GM19328 (cell line): ENCODE data around the gene GAB3.

Experiments
- ATAC-seq: cut with Tn5 transposase; IDR thresholded peaks from one replicate; pipeline ENCODE4 v1.9.1; 2021; ENCODE audit warnings: mild to moderate bottlenecking, moderate library complexity; ENCODE audit not compliant: unreplicated experiment

GAB3 gene

DNA sequence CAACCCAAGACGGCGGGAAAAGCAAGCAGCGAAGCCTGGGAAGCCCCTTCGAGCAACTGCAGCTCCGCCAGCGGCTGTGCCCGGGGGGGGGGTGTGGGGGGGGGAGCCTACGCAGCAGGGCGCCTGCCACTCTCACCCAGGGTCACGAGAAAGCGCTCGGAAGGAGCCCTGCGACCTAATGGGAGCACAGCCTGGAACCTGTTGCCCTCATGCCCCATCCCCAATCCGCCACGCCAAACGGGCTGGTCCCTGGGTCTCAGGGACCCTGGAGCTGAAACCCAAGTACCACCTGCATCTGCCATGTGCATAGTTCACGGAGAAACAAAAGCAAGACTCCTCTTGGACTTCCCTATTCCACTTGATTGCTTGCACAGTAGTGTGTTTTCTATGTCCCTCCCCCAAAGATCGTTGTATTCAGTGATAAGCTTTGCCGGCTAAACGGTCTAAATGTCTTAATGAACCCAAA, 359 bp upstream of the GAB3 start:
- ATAC-seq, result no peak

DNA sequence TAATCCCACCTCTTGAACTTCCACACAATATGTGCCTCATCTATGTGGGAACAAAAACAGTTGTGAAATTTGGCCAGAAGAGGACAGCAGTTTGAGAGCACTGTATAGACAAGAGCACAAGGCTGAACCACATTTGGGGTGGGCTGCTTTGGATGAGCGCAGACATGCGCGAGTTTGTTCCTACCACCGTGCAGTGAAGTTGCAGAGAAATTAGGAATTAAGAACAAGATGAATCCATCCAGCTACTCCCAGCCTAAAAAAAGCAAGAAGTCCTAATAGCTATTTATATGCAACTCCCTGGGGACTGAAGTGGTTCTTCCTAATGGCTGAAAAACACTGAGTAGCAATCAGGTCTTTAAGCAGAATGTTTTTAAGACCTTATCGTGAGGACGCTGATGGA, 1.0 kb downstream of the GAB3 start:
- no peak for ATAC-seq

DNA sequence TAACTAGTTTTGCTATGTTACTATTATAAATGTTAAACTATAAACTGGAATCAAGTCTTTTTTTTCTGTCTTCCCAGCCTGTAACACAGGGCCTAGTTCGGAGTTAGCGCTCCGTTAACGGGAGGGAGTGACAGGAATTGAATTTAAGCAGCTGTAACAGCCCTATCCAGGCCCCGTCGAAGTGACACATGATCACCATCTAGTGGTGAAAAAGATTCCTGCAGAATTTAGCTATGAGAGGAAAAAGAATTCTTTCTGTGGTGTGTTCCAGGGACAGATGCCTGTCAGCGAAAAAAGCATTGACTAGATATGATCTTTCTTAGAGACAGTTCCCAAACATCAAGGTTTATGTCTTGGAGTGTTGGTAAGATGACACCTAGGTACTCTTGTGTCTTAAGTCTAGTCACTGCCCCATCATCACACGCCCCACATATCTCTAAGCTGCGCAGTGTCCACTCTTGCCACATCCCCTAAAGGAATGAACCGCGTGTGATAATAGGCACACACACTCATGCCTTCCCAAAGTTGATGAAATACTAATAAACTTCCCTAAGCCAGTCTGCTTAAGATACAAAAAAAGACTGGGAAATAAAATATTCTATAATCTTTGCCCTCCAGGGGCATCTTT, 2.1 kb downstream of the GAB3 start:
- no peak for ATAC-seq

DNA sequence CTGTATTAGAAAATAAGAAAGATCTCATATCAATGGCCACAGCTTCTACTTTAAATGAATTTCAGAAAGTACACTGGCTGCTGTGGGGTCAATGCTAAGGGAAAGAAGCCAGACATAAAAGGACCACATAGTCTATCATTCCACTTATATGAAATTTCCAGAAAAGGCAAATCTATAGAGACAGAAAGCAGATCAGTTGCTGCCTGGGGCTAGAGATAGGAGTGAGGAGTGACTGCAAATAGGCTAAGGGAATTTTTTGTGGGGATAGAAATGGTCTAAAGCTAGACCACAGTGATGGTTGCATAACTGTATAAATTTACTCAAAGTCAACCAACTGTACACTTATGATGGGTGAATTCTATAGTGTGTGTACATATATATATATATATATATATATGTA, 8.3 kb downstream of the GAB3 start:
- ATAC-seq, result no peak

DNA sequence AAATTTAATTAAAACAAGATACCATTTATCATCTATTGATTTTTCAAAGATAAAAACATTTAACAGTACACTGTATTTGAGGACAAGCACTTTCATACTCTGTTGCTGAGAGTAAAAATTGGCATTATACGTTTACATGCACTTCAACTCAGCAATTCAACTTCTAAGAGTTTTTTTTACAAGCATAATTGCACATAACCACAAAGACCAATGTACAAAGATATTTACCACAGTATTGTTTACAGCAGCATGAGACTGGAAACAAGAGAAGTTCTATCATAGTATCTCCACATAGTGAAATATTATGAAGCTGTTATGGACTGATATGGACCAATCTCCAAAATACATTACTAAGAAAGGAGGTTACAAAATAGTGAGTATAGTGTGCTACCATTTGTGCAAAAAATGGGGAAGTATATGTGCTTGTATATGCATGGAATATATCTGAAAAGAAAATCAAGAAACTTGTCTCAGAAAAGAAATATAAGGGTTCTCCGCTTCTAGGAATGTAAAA, 10.9 kb downstream of the GAB3 start:
- no peak for ATAC-seq

DNA sequence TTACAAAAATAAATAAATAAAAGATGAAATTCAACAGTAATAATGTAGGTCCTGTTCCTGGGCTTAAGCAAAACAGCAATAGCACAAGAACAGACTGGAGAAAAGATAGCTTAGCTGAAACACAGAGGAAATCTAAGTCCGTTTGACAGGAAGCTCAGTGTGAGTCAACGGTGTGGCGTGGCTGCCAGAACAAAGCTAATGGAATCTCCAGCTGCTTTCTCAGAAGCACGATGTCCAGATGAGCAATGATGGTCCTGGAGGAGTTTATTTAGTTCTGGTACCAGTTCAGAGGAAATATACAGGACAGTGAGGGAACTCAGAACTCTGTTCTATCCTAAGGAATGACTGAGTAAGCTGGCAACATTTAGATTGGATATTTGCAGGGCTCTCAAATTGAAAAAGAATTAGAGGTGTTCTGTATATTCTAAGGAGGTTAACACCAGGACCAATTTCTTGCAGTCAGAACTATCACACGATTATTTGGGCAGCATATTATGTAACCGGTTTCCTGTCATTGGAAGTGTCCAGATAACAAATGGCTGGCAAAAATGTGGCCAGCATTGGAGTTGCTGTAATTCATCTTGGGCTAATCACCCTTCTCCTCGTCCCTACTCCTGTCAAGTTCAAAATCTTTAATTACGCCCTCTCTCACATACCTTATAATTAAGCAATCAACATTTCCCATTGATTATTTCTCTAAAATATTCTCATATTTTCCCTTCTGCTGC, 12.7 kb downstream of the GAB3 start:
- ATAC-seq, result no peak

DNA sequence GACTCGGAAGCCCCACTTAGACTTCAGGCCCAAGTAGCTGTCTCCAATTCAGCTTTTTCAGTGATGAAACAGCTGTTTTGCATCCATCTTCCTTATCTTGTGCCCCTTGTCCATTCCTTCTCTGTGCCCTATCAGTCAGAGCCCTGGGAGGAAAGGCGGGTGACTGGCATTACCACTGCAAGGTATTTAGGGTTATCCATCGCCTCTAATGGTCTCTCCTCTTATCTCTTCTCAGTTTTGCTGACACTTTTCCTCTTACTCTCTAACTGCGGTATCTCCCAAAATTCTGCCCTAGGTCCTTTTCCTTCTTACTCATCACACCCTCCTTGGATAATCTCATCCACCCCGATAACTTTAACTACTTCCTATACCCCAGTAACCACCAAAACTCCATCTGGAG, 13.7 kb downstream of the GAB3 start:
- no peak for ATAC-seq

DNA sequence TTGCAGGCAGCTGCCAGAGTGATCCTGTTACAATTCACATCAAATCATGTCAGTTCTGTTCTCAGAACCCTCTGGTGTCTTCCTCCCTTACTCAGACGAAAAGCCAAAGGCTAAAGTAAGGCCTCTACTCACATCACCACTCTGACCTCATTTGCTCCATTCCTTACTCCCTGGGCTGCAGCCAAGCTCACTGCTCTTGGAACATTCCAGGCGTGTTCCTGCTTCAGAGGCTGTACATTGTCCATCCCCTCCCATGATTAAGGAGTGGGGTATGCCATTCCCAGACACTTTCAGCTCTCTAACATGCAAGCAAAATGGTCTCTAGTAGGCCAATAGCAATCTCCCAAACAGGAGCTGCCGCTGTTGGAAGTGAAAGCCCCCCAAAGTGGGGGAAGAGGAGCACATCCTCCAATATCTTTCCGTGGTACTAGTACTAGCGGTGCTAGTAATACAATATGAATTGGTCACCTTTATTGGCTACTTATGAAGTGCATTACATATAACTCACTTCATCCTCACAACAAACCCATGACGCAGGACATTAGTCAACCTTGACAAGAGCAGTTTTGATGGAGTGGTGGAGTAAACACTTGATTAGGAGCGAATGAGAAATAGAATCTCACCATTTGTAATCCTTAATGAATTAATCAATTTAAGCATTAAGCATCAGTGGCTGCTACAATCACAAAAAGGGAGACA, 15.0 kb downstream of the GAB3 start:
- no peak for ATAC-seq

DNA sequence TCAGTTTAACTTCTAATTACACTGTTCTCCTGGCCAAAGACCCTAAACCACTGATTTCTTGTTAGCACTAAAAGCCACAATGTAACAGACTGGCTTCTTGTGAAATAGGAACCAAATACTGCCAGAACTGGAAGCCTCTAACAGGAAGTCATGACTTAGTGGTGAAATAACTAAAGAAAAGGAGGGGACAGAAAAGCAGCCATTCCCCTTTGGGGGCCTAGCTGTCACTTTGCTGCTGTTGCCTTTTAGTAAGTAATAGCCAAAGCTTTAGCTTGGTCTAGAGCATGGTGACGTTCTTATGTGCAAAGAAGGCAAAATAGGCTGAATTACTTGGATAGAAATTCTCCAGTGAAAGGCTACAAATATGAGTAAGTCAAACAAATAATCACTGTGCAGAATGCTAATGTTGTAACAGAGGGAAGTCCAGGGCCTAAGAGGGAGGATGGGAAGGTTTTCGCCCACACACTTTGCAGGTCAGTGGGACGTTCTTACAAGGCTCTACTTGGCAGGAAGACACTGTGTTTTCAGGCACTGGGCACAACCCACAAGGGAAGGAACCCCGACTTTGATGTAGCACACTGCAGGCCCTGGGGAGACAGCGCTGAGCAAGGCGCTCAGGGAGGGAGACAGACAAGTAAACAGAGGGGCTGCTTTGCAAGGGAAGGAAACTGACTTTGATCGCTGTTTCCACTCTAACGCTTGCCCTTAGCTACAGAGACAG, 16.7 kb downstream of the GAB3 start:
- no peak for ATAC-seq

DNA sequence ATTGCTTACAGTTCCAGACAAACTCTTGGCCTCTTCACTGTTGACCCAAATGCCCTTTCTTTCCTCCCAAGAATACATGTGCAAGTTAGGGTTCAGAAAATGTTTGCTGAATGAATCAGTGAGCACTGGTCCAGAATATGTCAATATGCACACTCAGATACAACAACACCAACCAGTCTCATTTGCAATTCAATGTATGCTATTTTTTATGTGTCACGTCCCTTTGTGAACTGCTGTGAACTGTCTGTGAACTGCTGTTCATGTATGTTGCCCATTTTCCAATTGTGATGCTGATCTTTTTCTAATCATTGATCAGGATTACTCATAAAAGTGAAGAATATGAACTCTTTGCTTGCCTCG, 17.8 kb downstream of the GAB3 start:
- no peak for ATAC-seq

DNA sequence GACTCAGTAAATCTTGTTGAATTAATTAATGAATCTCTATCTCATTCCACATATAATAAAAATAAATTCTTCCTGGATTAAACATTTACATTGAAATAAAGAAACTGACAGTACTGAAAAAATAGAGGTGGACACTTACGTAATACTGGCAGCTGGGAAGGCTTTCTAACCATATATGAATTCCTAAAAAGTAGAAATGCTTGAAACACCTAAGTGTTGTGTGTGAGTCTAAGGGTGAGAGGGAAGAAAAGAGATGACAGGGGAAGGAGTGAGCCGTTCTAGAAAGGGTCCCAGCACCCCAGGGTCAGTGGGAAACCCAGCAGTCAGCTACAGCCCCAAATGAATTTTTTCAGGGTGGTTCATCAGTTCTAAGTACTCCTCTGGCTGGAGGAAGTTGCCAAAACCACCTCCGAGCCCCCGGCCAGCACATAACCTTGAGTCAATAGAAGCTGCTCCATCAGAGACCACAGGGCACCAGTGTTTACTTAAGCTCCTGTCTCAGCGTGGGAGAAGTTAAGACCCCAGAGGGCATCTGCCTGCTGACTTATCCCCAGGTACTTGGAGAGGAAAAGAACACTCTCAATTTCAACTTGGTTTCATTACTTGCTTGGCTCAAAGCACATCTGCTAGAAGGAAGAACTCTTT, 18.3 kb downstream of the GAB3 start:
- no peak for ATAC-seq

DNA sequence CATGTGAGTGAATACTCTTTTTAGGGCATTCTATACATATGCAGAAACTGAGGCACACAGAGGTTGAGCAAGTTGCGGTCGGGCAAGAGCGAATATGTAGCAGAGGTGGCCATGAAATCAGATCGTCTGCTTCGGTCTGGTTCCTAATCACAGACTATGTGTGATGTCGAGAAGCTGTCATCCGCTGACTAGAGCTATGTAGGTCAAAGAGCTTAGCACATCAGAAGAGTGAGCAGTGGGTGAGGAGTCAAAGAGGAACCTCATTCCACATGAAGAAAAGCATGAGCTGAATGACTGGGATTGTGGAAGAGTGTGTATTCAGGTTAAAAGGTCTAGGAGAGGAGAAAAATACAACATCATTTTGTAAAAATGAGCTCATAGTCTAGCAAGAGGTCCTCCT, 19.0 kb downstream of the GAB3 start:
- no peak for ATAC-seq

DNA sequence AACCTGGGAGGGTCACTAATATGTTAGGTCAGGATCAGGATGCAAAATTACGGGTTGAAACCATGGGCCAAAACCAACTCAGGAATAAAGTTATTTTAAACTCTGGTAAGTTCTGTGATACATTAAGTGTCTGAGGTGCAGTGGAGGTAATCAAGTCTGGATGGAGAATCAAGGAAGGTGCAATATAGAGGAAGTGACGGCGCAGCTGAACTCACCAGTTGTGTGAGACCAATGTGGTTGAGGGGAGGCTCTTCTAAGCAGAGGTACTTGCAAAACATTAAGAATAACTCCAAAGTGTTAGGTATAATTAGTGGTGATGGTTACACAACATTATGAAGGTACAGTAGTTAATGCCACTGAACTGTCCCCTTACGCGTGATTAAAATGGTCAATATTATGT, 19.7 kb downstream of the GAB3 start:
- ATAC-seq, result no peak

DNA sequence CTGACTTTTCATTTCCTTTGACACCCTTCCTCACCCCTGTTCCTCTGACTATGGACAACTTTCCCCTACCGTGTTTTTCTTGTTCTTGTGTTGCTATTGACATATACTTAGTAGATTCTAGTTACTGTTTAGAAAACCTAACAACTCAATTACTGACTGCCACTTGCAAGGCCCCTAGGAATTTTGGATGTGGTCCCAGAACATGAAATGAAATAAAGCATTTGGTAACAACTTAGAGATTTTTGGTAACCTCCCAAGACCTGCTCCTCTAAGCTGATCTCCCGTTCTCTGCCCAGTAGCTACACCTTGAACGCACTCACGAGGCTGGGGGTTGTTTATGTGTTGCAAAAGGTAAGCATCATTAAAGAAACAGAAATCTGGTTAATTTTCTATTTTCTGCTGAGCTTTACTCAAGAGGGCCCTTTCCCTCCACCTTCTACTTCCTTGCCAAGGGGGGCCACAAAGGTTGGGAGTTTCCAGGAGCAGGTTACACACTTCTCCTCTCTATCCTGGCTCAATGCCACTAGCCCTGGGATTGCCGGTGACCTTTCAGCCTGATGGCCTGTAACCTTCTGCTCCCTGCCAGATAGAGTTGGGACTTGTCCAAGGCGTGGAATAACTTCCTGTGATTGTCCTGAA, 20.5 kb downstream of the GAB3 start:
- no peak for ATAC-seq

DNA sequence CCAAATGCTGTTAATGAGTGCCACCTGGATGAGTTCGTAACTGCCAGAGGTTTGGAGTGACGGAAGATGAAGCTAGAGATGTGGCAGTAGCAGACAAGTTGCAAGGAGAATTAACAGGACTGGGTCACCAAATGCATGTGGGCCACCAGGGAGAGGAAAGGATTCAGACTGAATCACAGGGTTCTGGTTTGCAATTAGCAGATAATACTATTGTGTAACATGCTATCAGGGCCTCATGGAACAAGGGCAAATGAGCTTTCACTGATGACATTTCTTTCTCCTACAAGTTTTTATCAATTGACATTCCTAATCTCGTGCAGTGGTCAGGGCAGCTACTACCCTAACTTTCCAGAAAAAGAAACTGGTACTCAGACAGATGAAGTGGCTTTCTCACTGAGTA, 21.4 kb downstream of the GAB3 start:
- no peak for ATAC-seq

DNA sequence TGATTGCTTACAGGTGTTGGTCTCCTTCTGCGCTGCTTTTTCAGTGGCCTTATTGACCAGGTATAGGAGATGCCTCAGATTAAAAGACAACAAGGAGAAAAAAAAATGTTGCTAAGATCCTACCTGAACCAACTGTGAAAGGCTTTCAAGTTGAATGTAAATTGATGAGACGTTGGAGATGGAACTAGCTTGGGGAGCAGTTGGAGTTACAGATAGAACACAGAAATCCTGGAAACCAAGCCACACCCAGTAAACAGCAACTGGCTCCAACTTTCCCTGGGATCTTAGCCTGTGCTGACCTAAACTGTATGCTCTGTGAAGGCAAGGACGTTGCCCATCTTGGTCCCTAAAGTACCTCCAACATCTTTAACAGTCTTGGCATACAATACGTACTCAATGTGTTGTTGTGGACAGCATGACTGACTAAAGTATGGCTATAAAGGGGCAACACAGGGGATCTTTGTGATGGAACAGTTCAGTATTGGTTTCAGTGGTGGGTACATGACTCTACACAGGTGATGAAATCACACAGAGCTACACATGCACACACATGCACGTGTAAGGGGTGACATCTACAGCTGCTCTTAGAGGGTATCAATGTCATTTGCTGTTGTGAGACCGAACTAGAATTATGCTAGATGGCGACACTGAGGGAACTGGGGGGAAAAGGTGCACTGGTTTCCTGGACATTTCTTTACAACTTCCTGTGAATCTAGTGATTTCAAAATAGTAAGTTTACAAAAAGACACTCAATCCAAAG, 22.3 kb downstream of the GAB3 start:
- ATAC-seq, result no peak

DNA sequence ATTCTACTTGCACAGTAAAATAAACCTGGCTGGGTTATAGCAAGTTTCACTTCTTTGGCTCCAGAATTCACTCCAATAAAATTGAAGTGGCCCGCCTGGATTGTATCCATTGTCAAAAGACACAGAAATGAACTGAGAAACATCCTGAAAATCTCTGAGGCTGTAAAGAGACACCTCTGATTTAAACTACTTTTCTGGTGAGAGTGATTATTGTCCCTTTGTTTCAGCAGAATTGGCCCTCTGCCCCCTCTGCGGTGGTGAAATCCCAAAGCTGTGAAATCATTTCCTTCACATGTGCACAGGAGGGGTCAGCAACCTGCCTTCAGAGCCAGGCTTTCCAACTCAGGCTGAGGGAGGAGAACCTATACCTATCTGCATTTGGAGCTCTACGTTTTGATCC, 23.0 kb downstream of the GAB3 start:
- ATAC-seq, result no peak

DNA sequence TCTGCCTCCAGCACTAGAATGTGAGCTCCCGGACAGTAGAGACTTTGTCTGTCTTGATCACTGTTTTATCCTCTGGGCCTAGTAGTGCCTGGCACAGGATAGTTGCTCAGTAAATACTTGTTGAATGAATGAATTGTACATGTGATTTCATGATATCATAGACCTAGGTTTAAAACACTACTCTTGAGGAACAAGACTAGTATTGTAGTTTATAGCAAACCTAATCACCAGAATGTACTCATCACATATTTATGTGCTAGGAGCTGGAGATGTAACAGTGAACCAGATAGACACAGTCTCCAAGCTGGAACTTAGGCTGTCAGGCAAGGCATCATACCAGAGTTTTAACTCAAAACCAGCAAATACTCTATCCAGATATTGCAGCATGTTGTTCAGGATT, 23.5 kb downstream of the GAB3 start:
- ATAC-seq, result no peak

DNA sequence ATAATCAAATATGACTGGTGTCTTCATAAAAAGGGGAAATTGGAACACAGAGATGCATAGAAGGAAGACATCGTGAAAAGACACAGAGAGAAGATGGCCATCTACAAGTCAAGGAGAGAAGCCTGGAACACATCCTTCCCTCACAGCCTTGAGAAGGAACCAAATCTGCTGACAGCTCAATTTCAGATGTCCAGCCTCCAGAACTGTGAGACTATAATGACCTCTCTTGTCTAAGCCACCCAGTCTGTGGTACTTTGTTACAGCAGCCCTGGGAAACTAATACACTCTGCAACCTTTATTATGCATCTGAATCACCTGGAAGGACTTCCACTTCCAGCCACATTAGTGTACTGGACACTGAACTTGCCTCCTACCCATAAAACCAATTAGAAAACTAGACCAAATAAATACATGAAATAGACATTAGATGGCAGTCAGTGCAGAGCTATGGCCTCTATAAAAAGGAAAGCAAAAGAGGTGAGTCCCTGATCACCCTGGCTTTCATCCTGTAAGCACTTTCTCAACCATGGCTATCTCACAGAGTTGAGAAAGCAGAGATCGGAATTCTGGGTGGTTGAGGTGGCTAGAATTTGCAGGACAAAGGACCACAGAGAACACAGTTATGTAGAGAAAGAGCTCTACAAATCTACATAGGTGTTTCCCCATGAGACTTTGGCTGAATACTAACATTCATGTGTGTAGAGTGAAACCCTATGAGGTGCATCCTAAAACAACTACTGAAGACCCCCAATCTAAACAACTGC, 25.7 kb downstream of the GAB3 start:
- ATAC-seq, result no peak
